Vagina (tissue), 2 donors: ENCODE results near the gene SHOC1.

Experiments used
- POLR2A ChIP-seq, 2 donors: fragments of 450-650 bp; IDR thresholded peaks; one replicate each; pipeline ENCODE4 v1.6.1; 2017; ENCODE audit warnings: antibody characterized with exemption in 2 of 2, mild to moderate bottlenecking in 2 of 2, moderate library complexity in 2 of 2
- POLR2AphosphoS5 ChIP-seq, 2 donors: sonication (generic); formaldehyde crosslinking; IDR thresholded peaks; one replicate each; pipeline ENCODE4 v1.9.0; 2017; ENCODE audit warnings: antibody characterized with exemption in 2 of 2, mild to moderate bottlenecking in 2 of 2, low read depth in 1 of 2; ENCODE audit not compliant: insufficient read depth in 1 of 2
- TF ChIP-seq, protein P1 (sequence below), 3 experiments: fragments of 450-650 bp in 2 of 3; fragments of 200-600 bp in 1 of 3; sonication (generic) in 1 of 3; IDR thresholded peaks; one replicate each; pipeline ENCODE4 v1.5.1; 2017 to 2019; ENCODE audit warnings: antibody characterized with exemption in 3 of 3, mild to moderate bottlenecking in 2 of 3, moderate library complexity in 2 of 3

GRCh38 chr9:111783424-111783823 lies 11.3 kb downstream of the SHOC1 start:
- TF ChIP-seq POLR2A (IDR thresholded peaks at IDR 0.05) (no peak), POLR2AphosphoS5 (IDR thresholded peaks at IDR 0.05; ENCODE audit: insufficient read depth in 1 of 2, low read depth in 1 of 2) (no peak)
- TF ChIP-seq, protein P1, sequence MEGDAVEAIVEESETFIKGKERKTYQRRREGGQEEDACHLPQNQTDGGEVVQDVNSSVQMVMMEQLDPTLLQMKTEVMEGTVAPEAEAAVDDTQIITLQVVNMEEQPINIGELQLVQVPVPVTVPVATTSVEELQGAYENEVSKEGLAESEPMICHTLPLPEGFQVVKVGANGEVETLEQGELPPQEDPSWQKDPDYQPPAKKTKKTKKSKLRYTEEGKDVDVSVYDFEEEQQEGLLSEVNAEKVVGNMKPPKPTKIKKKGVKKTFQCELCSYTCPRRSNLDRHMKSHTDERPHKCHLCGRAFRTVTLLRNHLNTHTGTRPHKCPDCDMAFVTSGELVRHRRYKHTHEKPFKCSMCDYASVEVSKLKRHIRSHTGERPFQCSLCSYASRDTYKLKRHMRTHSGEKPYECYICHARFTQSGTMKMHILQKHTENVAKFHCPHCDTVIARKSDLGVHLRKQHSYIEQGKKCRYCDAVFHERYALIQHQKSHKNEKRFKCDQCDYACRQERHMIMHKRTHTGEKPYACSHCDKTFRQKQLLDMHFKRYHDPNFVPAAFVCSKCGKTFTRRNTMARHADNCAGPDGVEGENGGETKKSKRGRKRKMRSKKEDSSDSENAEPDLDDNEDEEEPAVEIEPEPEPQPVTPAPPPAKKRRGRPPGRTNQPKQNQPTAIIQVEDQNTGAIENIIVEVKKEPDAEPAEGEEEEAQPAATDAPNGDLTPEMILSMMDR (IDR thresholded peaks at IDR 0.05), result no peak
